Ishikawa (cell line): ENCODE results near the gene SMIM12.

ENCODE experiments used
- CEBPB ChIP-seq: IDR thresholded peaks from 2 replicates; pipeline ENCODE4 v1.6.1; 2012
- CREB1 ChIP-seq: IDR thresholded peaks from 2 replicates; pipeline ENCODE4 v1.6.1; 2012; ENCODE audit warnings: low read depth
- EGR1 ChIP-seq: IDR thresholded peaks from 2 replicates; pipeline ENCODE4 v1.6.1; 2012
- EP300 ChIP-seq: IDR thresholded peaks from 2 replicates; pipeline ENCODE4 v1.6.1; 2012; ENCODE audit warnings: borderline replicate concordance
- FOXM1 ChIP-seq: IDR thresholded peaks from 2 replicates; pipeline ENCODE4 v1.6.1; 2012; ENCODE audit warnings: low read depth, borderline replicate concordance
- NFIC ChIP-seq: IDR thresholded peaks from 2 replicates; pipeline ENCODE4 v1.6.1; 2012
- RAD21 ChIP-seq: IDR thresholded peaks from 2 replicates; pipeline ENCODE4 v1.6.1; 2012; ENCODE audit warnings: low read depth
- TAF1 ChIP-seq: IDR thresholded peaks from 2 replicates; pipeline ENCODE4 v1.6.1; 2012; ENCODE audit warnings: low read depth, mild to moderate bottlenecking
- TCF12 ChIP-seq: IDR thresholded peaks from 2 replicates; pipeline ENCODE4 v1.6.1; 2012; ENCODE audit warnings: low read depth
- TEAD4 ChIP-seq: IDR thresholded peaks from 2 replicates; pipeline ENCODE4 v1.6.1; 2012
- YY1 ChIP-seq: IDR thresholded peaks from 2 replicates; pipeline ENCODE4 v1.6.1; 2012; ENCODE audit warnings: low read depth
- ZBTB7A ChIP-seq: IDR thresholded peaks from 2 replicates; pipeline ENCODE4 v1.6.1; 2012; ENCODE audit warnings: low read depth
- TF ChIP-seq, protein P1 (sequence below): IDR thresholded peaks from 2 replicates; pipeline ENCODE4 v1.6.1; 2012
- TF ChIP-seq, protein P2 (sequence below): IDR thresholded peaks from 2 replicates; pipeline ENCODE4 v1.6.1; 2012; ENCODE audit warnings: low read depth, mild to moderate bottlenecking
- TF ChIP-seq, protein P3 (sequence below): IDR thresholded peaks from 2 replicates; pipeline ENCODE4 v1.6.1; 2012

SMIM12 gene

DNA sequence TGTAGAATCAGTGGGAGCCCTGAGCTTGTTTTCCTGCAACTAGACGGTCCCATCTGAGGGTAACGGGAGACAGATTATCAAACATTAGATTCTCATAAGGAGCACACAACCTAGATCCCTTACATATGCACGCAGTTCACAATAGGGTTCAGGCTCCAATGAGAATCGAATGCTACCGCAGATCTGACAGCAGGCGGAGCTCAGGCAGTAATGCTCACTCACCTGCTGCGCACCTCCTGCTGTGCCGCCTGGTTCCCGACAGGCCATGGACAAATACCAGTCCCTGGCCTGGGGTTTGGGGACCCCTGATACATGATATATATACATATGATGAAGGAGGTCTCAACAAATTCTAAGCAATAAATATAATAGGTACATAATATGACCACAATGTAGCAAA is 19.7 kb upstream of the SMIM12 start:
- TF ChIP-seq CREB1 (no peak), RAD21 (no peak), TCF12 (no peak), EP300 (no peak), CEBPB (no peak), TAF1 (no peak), TEAD4 (no peak)
- TF ChIP-seq, protein P1, sequence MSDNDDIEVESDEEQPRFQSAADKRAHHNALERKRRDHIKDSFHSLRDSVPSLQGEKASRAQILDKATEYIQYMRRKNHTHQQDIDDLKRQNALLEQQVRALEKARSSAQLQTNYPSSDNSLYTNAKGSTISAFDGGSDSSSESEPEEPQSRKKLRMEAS, result no peak

DNA sequence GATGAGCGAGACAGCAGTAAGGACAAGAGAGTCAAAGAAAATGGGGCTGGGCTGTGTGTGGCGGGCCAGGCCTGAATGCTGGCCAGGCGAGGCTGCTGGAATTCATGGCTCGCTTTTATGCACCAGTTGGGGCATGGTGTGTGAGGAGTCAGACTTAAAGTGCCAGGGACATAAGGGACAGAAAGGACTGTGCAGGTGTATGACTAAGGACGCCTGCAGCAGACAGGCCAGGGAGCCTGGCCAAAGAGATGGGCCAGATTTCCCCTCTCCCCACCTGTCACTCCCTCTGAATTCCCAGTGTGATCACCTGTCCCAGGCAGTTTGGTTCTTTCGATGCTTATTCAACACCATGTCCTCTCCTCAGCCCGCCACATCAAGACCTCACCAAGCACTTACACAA is 16.9 kb upstream of the SMIM12 start:
- TF ChIP-seq FOXM1, result no peak
- no peak for TF ChIP-seq TEAD4
- TF ChIP-seq CREB1, result no peak
- no peak for TF ChIP-seq EP300
- no peak for TF ChIP-seq TAF1
- TF ChIP-seq, protein P2, sequence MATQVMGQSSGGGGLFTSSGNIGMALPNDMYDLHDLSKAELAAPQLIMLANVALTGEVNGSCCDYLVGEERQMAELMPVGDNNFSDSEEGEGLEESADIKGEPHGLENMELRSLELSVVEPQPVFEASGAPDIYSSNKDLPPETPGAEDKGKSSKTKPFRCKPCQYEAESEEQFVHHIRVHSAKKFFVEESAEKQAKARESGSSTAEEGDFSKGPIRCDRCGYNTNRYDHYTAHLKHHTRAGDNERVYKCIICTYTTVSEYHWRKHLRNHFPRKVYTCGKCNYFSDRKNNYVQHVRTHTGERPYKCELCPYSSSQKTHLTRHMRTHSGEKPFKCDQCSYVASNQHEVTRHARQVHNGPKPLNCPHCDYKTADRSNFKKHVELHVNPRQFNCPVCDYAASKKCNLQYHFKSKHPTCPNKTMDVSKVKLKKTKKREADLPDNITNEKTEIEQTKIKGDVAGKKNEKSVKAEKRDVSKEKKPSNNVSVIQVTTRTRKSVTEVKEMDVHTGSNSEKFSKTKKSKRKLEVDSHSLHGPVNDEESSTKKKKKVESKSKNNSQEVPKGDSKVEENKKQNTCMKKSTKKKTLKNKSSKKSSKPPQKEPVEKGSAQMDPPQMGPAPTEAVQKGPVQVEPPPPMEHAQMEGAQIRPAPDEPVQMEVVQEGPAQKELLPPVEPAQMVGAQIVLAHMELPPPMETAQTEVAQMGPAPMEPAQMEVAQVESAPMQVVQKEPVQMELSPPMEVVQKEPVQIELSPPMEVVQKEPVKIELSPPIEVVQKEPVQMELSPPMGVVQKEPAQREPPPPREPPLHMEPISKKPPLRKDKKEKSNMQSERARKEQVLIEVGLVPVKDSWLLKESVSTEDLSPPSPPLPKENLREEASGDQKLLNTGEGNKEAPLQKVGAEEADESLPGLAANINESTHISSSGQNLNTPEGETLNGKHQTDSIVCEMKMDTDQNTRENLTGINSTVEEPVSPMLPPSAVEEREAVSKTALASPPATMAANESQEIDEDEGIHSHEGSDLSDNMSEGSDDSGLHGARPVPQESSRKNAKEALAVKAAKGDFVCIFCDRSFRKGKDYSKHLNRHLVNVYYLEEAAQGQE, result no peak
- no peak for TF ChIP-seq RAD21
- no peak for TF ChIP-seq CEBPB

DNA sequence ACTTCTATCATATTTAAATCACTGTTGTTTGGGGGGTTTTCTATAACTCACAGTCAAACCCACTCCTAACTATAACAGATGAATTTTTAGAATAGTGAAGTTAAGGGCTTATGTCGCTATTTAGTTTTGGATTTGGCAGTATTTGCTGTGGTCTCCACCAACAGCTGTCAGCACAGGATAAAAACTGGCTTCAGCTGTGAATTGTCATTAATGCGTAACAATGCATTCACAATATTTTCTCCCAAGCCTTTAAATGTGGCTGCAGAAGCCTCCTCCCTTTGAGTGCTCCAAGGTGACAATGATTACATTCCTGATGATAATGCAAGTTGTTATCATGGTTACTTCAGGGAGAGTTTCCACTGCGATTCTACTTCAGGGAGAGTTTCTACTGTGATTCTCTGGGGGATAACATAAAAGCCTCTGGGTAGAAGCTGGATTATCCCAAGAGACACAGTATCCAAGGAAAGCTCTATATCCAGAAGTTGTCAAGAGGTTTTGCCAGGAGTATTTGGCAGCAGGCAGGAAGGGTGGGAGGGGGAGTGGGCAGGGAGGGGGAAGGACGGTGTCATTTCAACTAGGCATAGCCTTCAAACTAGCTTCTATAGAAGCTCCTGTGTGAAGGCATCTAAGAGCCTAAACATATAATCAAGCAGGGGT is 14.9 kb upstream of the SMIM12 start:
- TF ChIP-seq, protein P1, result no peak
- TF ChIP-seq CEBPB (no peak), YY1 (no peak), EP300 (no peak), NFIC (no peak), TAF1 (no peak), ZBTB7A (no peak), EGR1 (no peak), RAD21 (no peak), CREB1 (no peak), TEAD4 (no peak)
- TF ChIP-seq, protein P3, sequence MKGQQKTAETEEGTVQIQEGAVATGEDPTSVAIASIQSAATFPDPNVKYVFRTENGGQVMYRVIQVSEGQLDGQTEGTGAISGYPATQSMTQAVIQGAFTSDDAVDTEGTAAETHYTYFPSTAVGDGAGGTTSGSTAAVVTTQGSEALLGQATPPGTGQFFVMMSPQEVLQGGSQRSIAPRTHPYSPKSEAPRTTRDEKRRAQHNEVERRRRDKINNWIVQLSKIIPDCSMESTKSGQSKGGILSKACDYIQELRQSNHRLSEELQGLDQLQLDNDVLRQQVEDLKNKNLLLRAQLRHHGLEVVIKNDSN, result no peak
- TF ChIP-seq, protein P2, result no peak

DNA sequence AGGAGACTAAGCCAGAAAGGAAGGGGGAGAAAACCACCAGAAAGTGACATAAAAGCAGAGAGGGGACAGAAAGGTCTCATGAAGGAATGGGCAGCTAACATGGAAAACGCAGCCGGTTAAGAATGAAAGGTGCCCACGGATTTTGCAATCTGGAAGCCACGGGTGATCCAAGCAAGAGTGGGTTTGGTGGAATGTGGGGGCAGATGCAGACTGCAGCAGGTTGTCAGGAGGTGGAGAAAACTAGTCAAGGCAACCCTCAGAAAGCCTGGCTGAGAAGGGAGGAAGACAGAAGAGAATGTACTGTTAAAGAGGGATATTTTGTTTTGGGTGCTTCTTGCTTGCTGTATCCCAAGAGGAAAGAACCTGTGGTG is 12.6 kb upstream of the SMIM12 start:
- no peak for TF ChIP-seq CEBPB
- TF ChIP-seq, protein P3, result no peak
- no peak for TF ChIP-seq YY1
- no peak for TF ChIP-seq TCF12
- no peak for TF ChIP-seq FOXM1
- TF ChIP-seq, protein P1, result no peak
- TF ChIP-seq, protein P2, result no peak
- TF ChIP-seq EP300, result no peak
- TF ChIP-seq NFIC, result no peak
- TF ChIP-seq TAF1, result no peak
- TF ChIP-seq TEAD4, result no peak
- no peak for TF ChIP-seq EGR1
- no peak for TF ChIP-seq RAD21
- no peak for TF ChIP-seq ZBTB7A
- TF ChIP-seq CREB1, result no peak
